HEK293 (cell line): Measurements from ENCODE around the gene MAEA.

Source experiments
- CTCF ChIA-PET: fragments of 350-600 bp; formaldehyde crosslinking; extraction: SDS; loops from one replicate; lab custom pipeline; 2021; ENCODE audit warnings: antibody characterized with exemption; lab: Yijun Ruan, JAX
- POLR2A ChIA-PET: fragments of 300-600 bp; formaldehyde crosslinking; extraction: SDS; loops from one replicate; lab custom pipeline; 2020; ENCODE audit warnings: antibody characterized with exemption, inconsistent platforms; lab: Yijun Ruan, JAX
- H3K27ac ChIP-seq: fragments of 200-500 bp; sonication (Bioruptor generic); 2 replicates; pipeline ENCODE4 v1.5.1; 2014; ENCODE audit warnings: low read depth, low read length, control low read depth, inconsistent platforms; ENCODE audit errors: extremely low read depth
- H3K36me3 ChIP-seq, 2 experiments: fragments of 200-500 bp in 1 of 2; sonication (Bioruptor generic) in 1 of 2; 1 replicate in 1 of 2; 2 replicates in 1 of 2; pipeline ENCODE4 v1.5.1; 2014 to 2017; ENCODE audit warnings: inconsistent platforms in 2 of 2, low read length in 2 of 2; ENCODE audit not compliant: control insufficient read depth in 2 of 2, insufficient read depth in 1 of 2
- H3K4me1 ChIP-seq: fragments of 200-500 bp; sonication (Bioruptor generic); 2 replicates; pipeline ENCODE4 v1.5.1; 2014; ENCODE audit warnings: mild to moderate bottlenecking, low read length, inconsistent platforms; ENCODE audit not compliant: control insufficient read depth, insufficient read depth
- H3K4me3 ChIP-seq: 2 replicates; pipeline ENCODE4 v1.5.1; 2011; ENCODE audit warnings: low read depth, mild to moderate bottlenecking, control low read depth, low read length, moderate library complexity
- H3K9me3 ChIP-seq: fragments of 200-500 bp; sonication (Bioruptor generic); 2 replicates; pipeline ENCODE4 v1.5.1; 2014; ENCODE audit warnings: low read depth, low read length, inconsistent platforms; ENCODE audit not compliant: control insufficient read depth, insufficient read depth
- GLIS1 ChIP-seq: fragments of 450-650 bp; formaldehyde crosslinking; IDR thresholded peaks from 2 replicates; pipeline ENCODE4 v1.5.1; 2016; ENCODE audit warnings: missing biosample characterization, missing genetic modification characterization
- HOXA7 ChIP-seq: sonication (generic); formaldehyde crosslinking; IDR thresholded peaks from 2 replicates; pipeline ENCODE4 v1.8.1; 2022; ENCODE audit warnings: missing genetic modification reagents, borderline replicate concordance
- SETDB1 ChIP-seq: IDR thresholded peaks from one replicate; pipeline ENCODE4 v1.6.1; 2017; ENCODE audit warnings: mild to moderate bottlenecking, low read length, moderate library complexity, mixed read lengths; ENCODE audit not compliant: insufficient read length
- SP2 ChIP-seq: fragments of 450-650 bp; formaldehyde crosslinking; IDR thresholded peaks from 2 replicates; pipeline ENCODE4 v1.5.1; 2016; ENCODE audit warnings: missing biosample characterization, missing genetic modification characterization
- WT1 ChIP-seq: fragments of 450-650 bp; formaldehyde crosslinking; IDR thresholded peaks from 2 replicates; pipeline ENCODE4 v1.5.1; 2016; ENCODE audit warnings: missing biosample characterization, missing genetic modification characterization
- ZBTB1 ChIP-seq: fragments of 450-650 bp; formaldehyde crosslinking; IDR thresholded peaks from 2 replicates; pipeline ENCODE4 v1.5.1; 2016; ENCODE audit warnings: missing biosample characterization, missing genetic modification characterization
- ZFP37 ChIP-seq: fragments of 450-650 bp; formaldehyde crosslinking; IDR thresholded peaks from 2 replicates; pipeline ENCODE4 v1.5.1; 2016; ENCODE audit warnings: missing biosample characterization, missing genetic modification characterization
- ZNF133 ChIP-seq: fragments of 450-650 bp; formaldehyde crosslinking; IDR thresholded peaks from 2 replicates; pipeline ENCODE4 v1.5.1; 2016; ENCODE audit warnings: missing biosample characterization, missing genetic modification characterization
- ZNF138 ChIP-seq: fragments of 450-650 bp; formaldehyde crosslinking; IDR thresholded peaks from 2 replicates; pipeline ENCODE4 v1.5.1; 2016; ENCODE audit warnings: missing biosample characterization, missing genetic modification characterization, borderline replicate concordance
- ZNF16 ChIP-seq: fragments of 450-650 bp; formaldehyde crosslinking; IDR thresholded peaks from 2 replicates; pipeline ENCODE4 v1.5.1; 2016; ENCODE audit warnings: low read depth, missing biosample characterization, missing genetic modification characterization
- ZNF174 ChIP-seq: fragments of 450-650 bp; formaldehyde crosslinking; IDR thresholded peaks from 2 replicates; pipeline ENCODE4 v1.5.0; 2017; ENCODE audit warnings: missing biosample characterization, mild to moderate bottlenecking, missing genetic modification characterization
- ZNF184 ChIP-seq: fragments of 450-650 bp; IDR thresholded peaks from 2 replicates; pipeline ENCODE4 v1.5.1; 2018; ENCODE audit warnings: missing biosample characterization, mild to moderate bottlenecking, missing genetic modification characterization
- ZNF19 ChIP-seq: fragments of 450-650 bp; formaldehyde crosslinking; IDR thresholded peaks from 2 replicates; pipeline ENCODE4; 2016; ENCODE audit warnings: missing biosample characterization, missing genetic modification characterization, low read depth
- ZNF211 ChIP-seq: fragments of 450-650 bp; formaldehyde crosslinking; IDR thresholded peaks from 2 replicates; pipeline ENCODE4 v1.5.1; 2016; ENCODE audit warnings: low read depth, missing biosample characterization, missing genetic modification characterization
- ZNF266 ChIP-seq: fragments of 450-650 bp; formaldehyde crosslinking; IDR thresholded peaks from 2 replicates; pipeline ENCODE4 v1.5.1; 2016; ENCODE audit warnings: missing biosample characterization, missing genetic modification characterization, low read depth
- ZNF311 ChIP-seq: fragments of 450-650 bp; formaldehyde crosslinking; IDR thresholded peaks from 2 replicates; pipeline ENCODE4 v1.5.1; 2017; ENCODE audit warnings: missing biosample characterization, missing genetic modification characterization, borderline replicate concordance
- ZNF341 ChIP-seq: fragments of 450-650 bp; formaldehyde crosslinking; IDR thresholded peaks from 2 replicates; pipeline ENCODE4; 2016; ENCODE audit warnings: low read depth, missing biosample characterization, missing genetic modification characterization
- ZNF423 ChIP-seq: fragments of 450-650 bp; formaldehyde crosslinking; IDR thresholded peaks from 2 replicates; pipeline ENCODE4 v1.5.1; 2016; ENCODE audit warnings: missing biosample characterization, missing genetic modification characterization
- ZNF514 ChIP-seq: fragments of 450-650 bp; formaldehyde crosslinking; IDR thresholded peaks from 2 replicates; pipeline ENCODE4 v1.5.1; 2016; ENCODE audit warnings: missing biosample characterization, missing genetic modification characterization
- ZNF585B ChIP-seq: fragments of 450-650 bp; formaldehyde crosslinking; IDR thresholded peaks from 2 replicates; pipeline ENCODE4 v1.5.1; 2016; ENCODE audit warnings: missing biosample characterization, missing genetic modification characterization
- ZNF610 ChIP-seq: fragments of 450-650 bp; formaldehyde crosslinking; IDR thresholded peaks from 2 replicates; pipeline ENCODE4 v1.5.1; 2016; ENCODE audit warnings: missing biosample characterization, missing genetic modification characterization, borderline replicate concordance
- ZNF621 ChIP-seq: fragments of 450-650 bp; formaldehyde crosslinking; IDR thresholded peaks from 2 replicates; pipeline ENCODE4 v1.5.1; 2017; ENCODE audit warnings: missing biosample characterization, missing genetic modification characterization
- ZNF626 ChIP-seq: fragments of 450-650 bp; sonication (Bioruptor Pico); formaldehyde crosslinking; IDR thresholded peaks from 2 replicates; pipeline ENCODE4 v1.5.1; 2018; ENCODE audit warnings: missing biosample characterization, missing genetic modification characterization, inconsistent platforms
- ZNF658 ChIP-seq: fragments of 450-650 bp; formaldehyde crosslinking; IDR thresholded peaks from 2 replicates; pipeline ENCODE4; 2016; ENCODE audit warnings: missing biosample characterization, missing genetic modification characterization
- ZNF660 ChIP-seq: fragments of 450-650 bp; IDR thresholded peaks from 2 replicates; pipeline ENCODE4 v1.5.1; 2018; ENCODE audit warnings: missing biosample characterization, mild to moderate bottlenecking, missing genetic modification characterization
- ZNF670 ChIP-seq: fragments of 450-650 bp; formaldehyde crosslinking; IDR thresholded peaks from 2 replicates; pipeline ENCODE4 v1.5.1; 2016; ENCODE audit warnings: missing biosample characterization, missing genetic modification characterization, low read depth
- ZNF701 ChIP-seq: fragments of 450-650 bp; formaldehyde crosslinking; IDR thresholded peaks from 2 replicates; pipeline ENCODE4 v1.5.1; 2016; ENCODE audit warnings: missing biosample characterization, missing genetic modification characterization
- ZNF791 ChIP-seq: fragments of 450-650 bp; formaldehyde crosslinking; IDR thresholded peaks from 2 replicates; pipeline ENCODE4 v1.5.1; 2016; ENCODE audit warnings: missing biosample characterization, missing genetic modification characterization
- TF ChIP-seq, protein P1 (sequence below): IDR thresholded peaks from 2 replicates; pipeline ENCODE4 v1.6.1; 2011; ENCODE audit warnings: mild to moderate bottlenecking, low read depth, low read length, borderline replicate concordance
- TF ChIP-seq, protein P2 (sequence below): fragments of 450-650 bp; formaldehyde crosslinking; IDR thresholded peaks from 2 replicates; pipeline ENCODE4 v1.5.1; 2016; ENCODE audit warnings: missing biosample characterization, missing genetic modification characterization
- TF ChIP-seq, protein P3 (sequence below): fragments of 450-650 bp; formaldehyde crosslinking; IDR thresholded peaks from 2 replicates; pipeline ENCODE4 v1.5.1; 2017; ENCODE audit warnings: missing biosample characterization, missing genetic modification characterization
- TF ChIP-seq, protein P4 (sequence below): fragments of 450-650 bp; formaldehyde crosslinking; IDR thresholded peaks from 2 replicates; pipeline ENCODE4 v1.5.1; 2017; ENCODE audit warnings: missing biosample characterization, mild to moderate bottlenecking, missing genetic modification characterization, moderate library complexity

MAEA gene

DNA sequence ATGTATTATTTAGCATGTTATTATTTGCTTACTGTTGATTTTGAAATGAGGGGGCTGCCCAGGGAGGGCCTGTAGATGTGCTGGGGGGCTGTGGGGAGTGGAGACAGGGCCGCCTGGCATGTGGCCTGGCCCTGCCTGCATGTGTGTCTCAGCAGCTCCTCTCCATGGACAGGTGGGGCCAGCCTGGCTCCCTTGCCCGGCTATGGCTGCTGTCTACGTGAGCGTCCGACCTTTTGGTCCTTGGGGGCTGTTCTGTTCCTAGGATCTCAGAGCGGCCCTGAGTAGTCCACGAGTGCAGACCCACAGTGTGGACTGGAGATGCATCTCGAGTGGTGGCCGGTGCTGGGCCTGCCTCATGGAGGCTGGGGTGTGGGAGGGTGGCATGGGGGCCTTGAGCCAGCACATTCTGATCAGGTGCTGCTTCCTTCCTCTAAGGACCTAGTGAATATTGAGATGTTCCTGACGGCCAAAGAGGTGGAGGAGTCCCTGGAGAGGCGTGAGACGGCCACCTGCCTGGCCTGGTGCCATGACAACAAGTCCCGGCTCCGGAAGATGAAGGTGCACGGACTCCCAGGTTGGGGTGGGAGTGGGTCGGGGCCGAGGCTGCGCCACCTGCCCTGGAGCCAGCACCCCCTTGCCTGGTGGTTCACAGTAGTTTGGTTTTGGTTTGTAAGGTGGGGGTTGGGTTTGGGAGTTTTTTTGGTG, 32.4 kb downstream of the MAEA start:
- POLR2A ChIA-PET: no interaction called here
- Histone ChIP-seq H3K4me3 (no peak overlapping the region), H3K4me1 (no peaks in the 10 kb centered on the region), H3K36me3 (peaks cover 0 to 77% of the 10 kb centered on the region in 2 experiments; a peak in 2 of 3 replicates), H3K9me3 (no peaks in the 10 kb centered on the region), H3K27ac (no peak overlapping the region)
- CTCF ChIA-PET: interaction anchor here (0.9 kb wide), 1 partner anchor 191 kb away, joined by 3 read pairs; no protein-coding TSS in a partner anchor
- TF ChIP-seq HOXA7 (CRISPR knock-in tag) (no peak), ZNF701 (no peak), ZNF133 (tag by site-specific recombination) (no peak), ZNF211 (tag by site-specific recombination) (no peak), ZNF341 (tag by site-specific recombination) (no peak), ZNF514 (no peak), ZNF670 (tag by site-specific recombination) (no peak), ZBTB1 (tag by site-specific recombination) (no peak), ZNF16 (tag by site-specific recombination) (no peak), ZNF266 (tag by site-specific recombination) (no peak), WT1 (tag by site-specific recombination) (no peak), SETDB1 (no peak), ZFP37 (no peak), GLIS1 (no peak)
- TF ChIP-seq, protein P1, sequence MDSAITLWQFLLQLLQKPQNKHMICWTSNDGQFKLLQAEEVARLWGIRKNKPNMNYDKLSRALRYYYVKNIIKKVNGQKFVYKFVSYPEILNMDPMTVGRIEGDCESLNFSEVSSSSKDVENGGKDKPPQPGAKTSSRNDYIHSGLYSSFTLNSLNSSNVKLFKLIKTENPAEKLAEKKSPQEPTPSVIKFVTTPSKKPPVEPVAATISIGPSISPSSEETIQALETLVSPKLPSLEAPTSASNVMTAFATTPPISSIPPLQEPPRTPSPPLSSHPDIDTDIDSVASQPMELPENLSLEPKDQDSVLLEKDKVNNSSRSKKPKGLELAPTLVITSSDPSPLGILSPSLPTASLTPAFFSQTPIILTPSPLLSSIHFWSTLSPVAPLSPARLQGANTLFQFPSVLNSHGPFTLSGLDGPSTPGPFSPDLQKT: no peak
- TF ChIP-seq, protein P2, sequence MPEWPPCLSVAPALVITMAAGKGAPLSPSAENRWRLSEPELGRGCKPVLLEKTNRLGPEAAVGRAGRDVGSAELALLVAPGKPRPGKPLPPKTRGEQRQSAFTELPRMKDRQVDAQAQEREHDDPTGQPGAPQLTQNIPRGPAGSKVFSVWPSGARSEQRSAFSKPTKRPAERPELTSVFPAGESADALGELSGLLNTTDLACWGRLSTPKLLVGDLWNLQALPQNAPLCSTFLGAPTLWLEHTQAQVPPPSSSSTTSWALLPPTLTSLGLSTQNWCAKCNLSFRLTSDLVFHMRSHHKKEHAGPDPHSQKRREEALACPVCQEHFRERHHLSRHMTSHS (tag by site-specific recombination): no peak
- TF ChIP-seq, protein P3, sequence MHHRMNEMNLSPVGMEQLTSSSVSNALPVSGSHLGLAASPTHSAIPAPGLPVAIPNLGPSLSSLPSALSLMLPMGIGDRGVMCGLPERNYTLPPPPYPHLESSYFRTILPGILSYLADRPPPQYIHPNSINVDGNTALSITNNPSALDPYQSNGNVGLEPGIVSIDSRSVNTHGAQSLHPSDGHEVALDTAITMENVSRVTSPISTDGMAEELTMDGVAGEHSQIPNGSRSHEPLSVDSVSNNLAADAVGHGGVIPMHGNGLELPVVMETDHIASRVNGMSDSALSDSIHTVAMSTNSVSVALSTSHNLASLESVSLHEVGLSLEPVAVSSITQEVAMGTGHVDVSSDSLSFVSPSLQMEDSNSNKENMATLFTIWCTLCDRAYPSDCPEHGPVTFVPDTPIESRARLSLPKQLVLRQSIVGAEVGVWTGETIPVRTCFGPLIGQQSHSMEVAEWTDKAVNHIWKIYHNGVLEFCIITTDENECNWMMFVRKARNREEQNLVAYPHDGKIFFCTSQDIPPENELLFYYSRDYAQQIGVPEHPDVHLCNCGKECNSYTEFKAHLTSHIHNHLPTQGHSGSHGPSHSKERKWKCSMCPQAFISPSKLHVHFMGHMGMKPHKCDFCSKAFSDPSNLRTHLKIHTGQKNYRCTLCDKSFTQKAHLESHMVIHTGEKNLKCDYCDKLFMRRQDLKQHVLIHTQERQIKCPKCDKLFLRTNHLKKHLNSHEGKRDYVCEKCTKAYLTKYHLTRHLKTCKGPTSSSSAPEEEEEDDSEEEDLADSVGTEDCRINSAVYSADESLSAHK (tag by site-specific recombination): no peak
- TF ChIP-seq, protein P4, sequence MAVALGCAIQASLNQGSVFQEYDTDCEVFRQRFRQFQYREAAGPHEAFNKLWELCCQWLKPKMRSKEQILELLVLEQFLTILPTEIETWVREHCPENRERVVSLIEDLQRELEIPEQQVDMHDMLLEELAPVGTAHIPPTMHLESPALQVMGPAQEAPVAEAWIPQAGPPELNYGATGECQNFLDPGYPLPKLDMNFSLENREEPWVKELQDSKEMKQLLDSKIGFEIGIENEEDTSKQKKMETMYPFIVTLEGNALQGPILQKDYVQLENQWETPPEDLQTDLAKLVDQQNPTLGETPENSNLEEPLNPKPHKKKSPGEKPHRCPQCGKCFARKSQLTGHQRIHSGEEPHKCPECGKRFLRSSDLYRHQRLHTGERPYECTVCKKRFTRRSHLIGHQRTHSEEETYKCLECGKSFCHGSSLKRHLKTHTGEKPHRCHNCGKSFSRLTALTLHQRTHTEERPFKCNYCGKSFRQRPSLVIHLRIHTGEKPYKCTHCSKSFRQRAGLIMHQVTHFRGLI (tag by site-specific recombination): no peak

DNA sequence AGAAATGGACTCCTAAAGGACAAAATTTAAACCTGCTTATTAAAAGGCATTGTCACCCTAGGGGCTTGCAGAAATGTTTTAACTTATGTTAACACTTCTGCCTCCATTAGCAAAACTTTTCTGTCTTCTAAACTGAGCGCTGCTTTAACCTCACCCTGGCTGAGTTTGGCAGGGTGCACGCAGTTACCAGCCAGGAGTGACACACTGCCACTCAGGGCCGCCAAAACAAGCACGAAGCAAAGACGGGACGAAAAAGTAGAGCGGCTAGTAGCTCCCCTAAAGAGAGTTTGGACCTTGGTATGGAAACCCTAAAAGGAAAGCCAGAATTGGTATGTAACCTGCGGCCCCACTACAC, 33.6 kb downstream of the MAEA start:
- no peaks in the 10 kb centered on the region for H3K9me3 ChIP-seq
- no peak overlapping the region for H3K4me3 ChIP-seq
- peaks cover 0 to 78% of the 10 kb centered on the region in 2 experiments; a peak in 2 of 3 replicates for H3K36me3 ChIP-seq
- H3K4me1 ChIP-seq: no peaks in the 10 kb centered on the region
- CTCF ChIA-PET: no interaction called here
- no peak overlapping the region for H3K27ac ChIP-seq
- POLR2A ChIA-PET: no interaction called here
- no peak for TF ChIP-seq ZNF174 (tag by site-specific recombination)
- no peak for TF ChIP-seq ZNF211 (tag by site-specific recombination)
- TF ChIP-seq SP2 (tag by site-specific recombination): no peak
- TF ChIP-seq ZNF19 (tag by site-specific recombination): no peak
- no peak for TF ChIP-seq ZNF791 (tag by site-specific recombination)
- no peak for TF ChIP-seq ZNF626 (tag by site-specific recombination)
- no peak for TF ChIP-seq ZNF514
- no peak for TF ChIP-seq ZNF610 (tag by site-specific recombination)
- no peak for TF ChIP-seq ZNF133 (tag by site-specific recombination)
- TF ChIP-seq ZNF658 (tag by site-specific recombination): no peak
- no peak for TF ChIP-seq ZNF184 (tag by site-specific recombination)
- TF ChIP-seq ZNF660 (tag by site-specific recombination): no peak
- TF ChIP-seq ZNF311 (tag by site-specific recombination): no peak
- TF ChIP-seq ZNF138 (tag by site-specific recombination): no peak
- no peak for TF ChIP-seq ZNF585B (tag by site-specific recombination)
- no peak for TF ChIP-seq ZNF621
- TF ChIP-seq ZNF423: no peak
